Testis (tissue), 3 donors: ENCODE results near the gene TLR1. TPM values are rescaled to one million over a fixed set of nuclear protein-coding genes. Genes with fewer than 3 reads are reported as not detected.

ENCODE experiments used
- DNase-seq: peaks from one replicate; pipeline ENCODE4 v3.0.0-alpha.2; 2019
- H3K27ac ChIP-seq, 2 donors: fragments of 200-600 bp; sonication (generic); one replicate each; pipeline ENCODE4 v1.5.1; 2019
- H3K27me3 ChIP-seq: fragments of 200-600 bp; sonication (generic); one replicate; pipeline ENCODE4 v1.5.1; 2019
- H3K36me3 ChIP-seq: fragments of 200-600 bp; sonication (generic); one replicate; pipeline ENCODE4 v1.5.1; 2017; ENCODE audit warnings: low read depth; ENCODE audit errors: missing control alignments
- H3K4me1 ChIP-seq: fragments of 200-600 bp; sonication (generic); one replicate; pipeline ENCODE4 v1.5.1; 2019
- H3K4me3 ChIP-seq, 2 donors: fragments of 200-600 bp; sonication (generic); one replicate each; pipeline ENCODE4 v1.5.1; 2017 to 2019
- H3K9me3 ChIP-seq: fragments of 200-600 bp; sonication (generic); one replicate; pipeline ENCODE4 v1.5.1; 2017
- POLR2A ChIP-seq: fragments of 450-650 bp; IDR thresholded peaks from one replicate; pipeline ENCODE4 v1.6.1; 2017; ENCODE audit warnings: antibody characterized with exemption, mild to moderate bottlenecking, moderate library complexity
- WGBS, 2 donors: methylation state at CpG; one replicate each; pipeline ENCODE4 v1.1.5; 2018; 5-methylcytosine and 5-hydroxymethylcytosine counted together
- intact Hi-C: fragments of 100-400 bp; cut with DNase I; formaldehyde crosslinking; loops from one replicate; pipeline ENCODE4 v1.15.1; 2023; ENCODE audit warnings: low total_unique reads
- polyA plus RNA-seq: library from polyadenylated mRNA; stranded (reverse); fragments of 350-450 nt; fragmentation: Illumina TruSeq; extraction: RNeasy Lipid Tissue Mini Kit (QIAGEN cat#74804); gene quantifications from one replicate; pipeline ENCODE4 v1.2.3, GENCODE V29; 2014; ENCODE audit warnings: low read depth, low replicate concordance; ENCODE audit not compliant: insufficient read depth
- total RNA-seq, 2 donors: library from RNA; depleted of rRNA; stranded (reverse); fragments of >200 nt; gene quantifications; one replicate each; pipeline ENCODE4 v1.2.3, GENCODE V29; 2016
- TF ChIP-seq, protein P1 (sequence below), 3 experiments: fragments of 450-650 bp in 2 of 3; fragments of 200-600 bp in 1 of 3; sonication (generic) in 1 of 3; IDR thresholded peaks; one replicate each; pipeline ENCODE4 v1.5.1; 2016 to 2019; ENCODE audit warnings: antibody characterized with exemption in 3 of 3, mild to moderate bottlenecking in 2 of 3, moderate library complexity in 1 of 3

The TLR1 gene
- total and polyA plus RNA-seq, 3 donors from 2014 or later: 2.8 to 5.5 (median 2.8) TPM

DNA sequence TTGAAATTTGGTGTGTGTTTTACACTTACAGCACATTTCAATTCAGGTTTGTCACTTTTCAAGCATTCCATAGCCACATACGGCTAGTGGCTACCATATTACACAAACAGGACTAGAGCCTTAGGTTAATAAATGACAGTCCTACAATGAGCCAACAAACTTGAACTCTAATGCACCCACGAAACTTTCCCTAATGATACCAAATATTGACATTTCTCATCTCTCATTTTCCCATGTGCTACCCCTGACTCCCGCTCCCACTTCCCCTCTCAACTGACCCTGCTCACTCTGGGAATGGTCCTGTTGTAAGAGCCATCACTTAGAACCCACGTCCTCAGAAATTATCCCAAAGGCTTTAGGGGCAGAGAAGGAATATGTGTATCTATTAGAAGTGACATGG lies 16.9 kb downstream of the TLR1 start:
- Histone ChIP-seq H3K4me1 (no peaks in the 10 kb centered on the region), H3K4me3 (no peak overlapping the region), H3K27ac (no peak overlapping the region), H3K36me3 (no peaks in the 10 kb centered on the region), H3K27me3 (no peaks in the 10 kb centered on the region), H3K9me3 (no peaks in the 10 kb centered on the region)
- intact Hi-C loops: no loop called here
- WGBS, 2 donors: 86 to 91% methylated on average over 4 of the region's 4 CpGs
- TF ChIP-seq, protein P1, sequence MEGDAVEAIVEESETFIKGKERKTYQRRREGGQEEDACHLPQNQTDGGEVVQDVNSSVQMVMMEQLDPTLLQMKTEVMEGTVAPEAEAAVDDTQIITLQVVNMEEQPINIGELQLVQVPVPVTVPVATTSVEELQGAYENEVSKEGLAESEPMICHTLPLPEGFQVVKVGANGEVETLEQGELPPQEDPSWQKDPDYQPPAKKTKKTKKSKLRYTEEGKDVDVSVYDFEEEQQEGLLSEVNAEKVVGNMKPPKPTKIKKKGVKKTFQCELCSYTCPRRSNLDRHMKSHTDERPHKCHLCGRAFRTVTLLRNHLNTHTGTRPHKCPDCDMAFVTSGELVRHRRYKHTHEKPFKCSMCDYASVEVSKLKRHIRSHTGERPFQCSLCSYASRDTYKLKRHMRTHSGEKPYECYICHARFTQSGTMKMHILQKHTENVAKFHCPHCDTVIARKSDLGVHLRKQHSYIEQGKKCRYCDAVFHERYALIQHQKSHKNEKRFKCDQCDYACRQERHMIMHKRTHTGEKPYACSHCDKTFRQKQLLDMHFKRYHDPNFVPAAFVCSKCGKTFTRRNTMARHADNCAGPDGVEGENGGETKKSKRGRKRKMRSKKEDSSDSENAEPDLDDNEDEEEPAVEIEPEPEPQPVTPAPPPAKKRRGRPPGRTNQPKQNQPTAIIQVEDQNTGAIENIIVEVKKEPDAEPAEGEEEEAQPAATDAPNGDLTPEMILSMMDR (IDR thresholded peaks at IDR 0.05): no peak
- TF ChIP-seq POLR2A: no peak
- no peak for DNase-seq

DNA sequence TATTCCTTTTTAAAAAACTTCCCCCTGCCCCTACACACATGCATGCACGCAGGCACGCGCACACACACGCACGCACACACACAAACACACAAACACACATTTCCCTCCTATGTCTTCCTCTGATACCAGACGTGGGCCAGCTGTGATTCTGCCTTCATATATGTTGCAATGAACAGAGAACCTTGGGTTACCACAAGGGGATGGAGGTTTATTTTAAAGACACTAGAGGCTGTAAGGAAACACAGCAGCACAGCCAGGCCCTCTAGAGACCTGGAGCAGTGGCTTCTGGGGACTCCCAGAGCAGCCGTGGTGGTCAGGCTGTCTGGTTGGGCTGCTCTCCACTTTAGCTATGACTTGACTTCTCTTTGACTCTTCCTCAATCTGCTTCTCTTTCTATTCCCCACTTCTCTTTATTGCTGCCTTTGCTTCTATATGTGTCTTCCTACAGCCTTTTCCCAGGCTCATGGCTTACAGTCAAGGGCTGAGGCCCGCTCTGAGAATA lies 18.6 kb downstream of the TLR1 start:
- DNase-seq: no peak
- TF ChIP-seq, protein P1 (IDR thresholded peaks at IDR 0.05): no peak
- no peak for TF ChIP-seq POLR2A
- H3K4me3 ChIP-seq: no peak overlapping the region
- no peaks in the 10 kb centered on the region for H3K27me3 ChIP-seq
- H3K4me1 ChIP-seq: no peaks in the 10 kb centered on the region
- no peak overlapping the region for H3K27ac ChIP-seq
- WGBS, 2 donors: 88 to 90% methylated on average over 8 of the region's 8 CpGs
- no peaks in the 10 kb centered on the region for H3K9me3 ChIP-seq
- intact Hi-C loops: no loop called here
- H3K36me3 ChIP-seq: no peaks in the 10 kb centered on the region

DNA sequence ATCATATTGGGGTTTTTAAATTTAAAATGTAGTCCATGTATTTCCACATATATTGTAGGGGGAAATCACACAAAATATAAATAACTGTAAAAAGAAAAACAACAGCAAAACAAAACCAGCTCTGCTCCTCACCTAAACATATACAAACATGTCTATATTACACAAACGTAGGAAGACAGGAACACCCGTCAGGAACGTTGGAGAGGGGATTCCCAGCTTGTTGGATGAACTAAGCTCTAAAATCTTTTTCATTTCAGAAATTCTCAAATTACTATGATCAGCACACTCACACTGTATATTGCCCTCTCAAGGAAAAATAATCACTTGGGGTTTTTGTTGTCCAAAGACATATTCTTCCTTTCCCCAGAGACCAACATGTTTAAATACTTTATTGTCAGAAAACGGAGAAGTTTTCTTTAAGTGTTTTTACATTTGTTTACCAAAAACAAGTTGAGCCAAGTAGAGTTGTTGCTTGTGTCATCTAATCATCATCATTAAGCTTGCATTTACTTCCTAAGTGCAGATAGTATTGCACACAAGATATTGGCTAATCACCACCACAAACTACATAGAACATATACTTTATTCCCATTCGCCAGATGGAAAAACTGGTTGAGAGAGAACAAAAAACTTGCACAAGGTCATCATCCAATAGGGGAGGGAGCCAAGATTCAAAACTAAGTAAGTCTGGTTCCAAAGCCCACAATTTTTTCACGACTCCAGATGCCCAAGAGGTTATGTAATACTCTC lies 19.4 kb downstream of the TLR1 start:
- no peaks in the 10 kb centered on the region for H3K27me3 ChIP-seq
- H3K4me1 ChIP-seq: no peaks in the 10 kb centered on the region
- H3K9me3 ChIP-seq: no peaks in the 10 kb centered on the region
- DNase-seq: no peak
- TF ChIP-seq, protein P1 (IDR thresholded peaks at IDR 0.05): no peak
- TF ChIP-seq POLR2A: no peak
- no peak overlapping the region for H3K4me3 ChIP-seq
- intact Hi-C loops: no loop called here
- WGBS, 2 donors: 68 to 76% methylated on average over 6 of the region's 6 CpGs
- H3K36me3 ChIP-seq: no peaks in the 10 kb centered on the region
- H3K27ac ChIP-seq: no peak overlapping the region

DNA sequence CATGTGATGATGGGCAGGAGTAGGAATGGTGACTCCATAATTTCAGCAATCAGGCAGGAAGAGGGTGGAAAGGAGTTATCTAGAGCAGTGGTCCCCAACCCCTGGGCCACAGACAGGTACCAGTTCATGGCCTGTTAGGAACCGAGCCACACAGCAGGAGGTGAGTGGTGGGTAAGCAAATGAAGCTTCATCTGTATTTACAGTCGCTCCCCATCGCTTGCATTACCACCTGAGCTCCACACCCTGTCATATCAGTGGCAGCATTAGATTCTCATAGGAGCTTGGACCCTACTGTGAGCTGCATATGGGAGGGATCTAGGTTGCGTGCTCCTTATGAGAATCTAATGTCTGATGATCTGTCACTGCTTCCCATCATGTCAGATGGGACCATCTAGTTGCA lies 20.4 kb downstream of the TLR1 start:
- H3K4me1 ChIP-seq: no peaks in the 10 kb centered on the region
- TF ChIP-seq, protein P1 (IDR thresholded peaks at IDR 0.05): no peak
- TF ChIP-seq POLR2A: no peak
- DNase-seq: no peak
- H3K27ac ChIP-seq: no peak overlapping the region
- no peak overlapping the region for H3K4me3 ChIP-seq
- H3K27me3 ChIP-seq: no peaks in the 10 kb centered on the region
- intact Hi-C loops: no loop called here
- H3K36me3 ChIP-seq: no peaks in the 10 kb centered on the region
- no peaks in the 10 kb centered on the region for H3K9me3 ChIP-seq
- 87 to 93% methylated on average over 4 of the region's 4 CpGs for WGBS, 2 donors

DNA sequence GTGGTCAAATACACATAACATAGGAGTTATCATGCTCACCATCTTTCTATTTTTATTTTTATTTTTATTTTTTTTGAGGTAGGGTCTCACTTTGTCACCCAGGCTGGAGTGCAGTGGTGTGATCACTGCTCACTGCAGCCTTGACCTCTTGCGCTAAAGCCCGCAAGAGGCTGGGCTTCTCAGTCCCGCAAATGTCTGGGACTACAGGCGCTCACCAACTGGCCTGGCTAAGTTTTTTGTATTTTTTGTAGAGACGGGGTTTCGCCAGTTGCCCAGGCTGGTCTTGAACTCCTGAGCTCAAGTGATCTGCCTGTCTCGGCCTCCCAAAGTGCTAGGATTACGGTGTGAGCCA lies 21.5 kb downstream of the TLR1 start:
- no peaks in the 10 kb centered on the region for H3K4me1 ChIP-seq
- DNase-seq: no peak
- H3K36me3 ChIP-seq: no peaks in the 10 kb centered on the region
- no peak overlapping the region for H3K27ac ChIP-seq
- intact Hi-C loops: no loop called here
- TF ChIP-seq POLR2A: no peak
- TF ChIP-seq, protein P1 (IDR thresholded peaks at IDR 0.05): no peak
- 77 to 78% methylated on average over 8 of the region's 8 CpGs for WGBS, 2 donors
- no peak overlapping the region for H3K4me3 ChIP-seq
- H3K27me3 ChIP-seq: no peaks in the 10 kb centered on the region
- H3K9me3 ChIP-seq: no peaks in the 10 kb centered on the region
